Posterior vena cava (tissue), 2 donors: ENCODE data around the gene PALB2. TPM values are rescaled to one million over a fixed set of nuclear protein-coding genes. Genes with fewer than 3 reads are reported as not detected.
A peak's percentile ranks its signal among the peaks of the same experiment; 100 is the strongest.
"Not testable (repeated sequence)": the region's sequence is repeated elsewhere in the genome, so short reads cannot be mapped to it uniquely, and the experiment has no call there.

Source experiments
- DNase-seq: peaks from one replicate; pipeline ENCODE4 v3.0.0-alpha.2; 2020; ENCODE audit warnings: low spot score
- intact Hi-C, 2 donors: fragments of 100-400 bp; cut with DNase I; formaldehyde crosslinking; loops; one replicate each; pipeline versions ENCODE4 v1.14.1 to v1.14.2; 2022 to 2023
- total RNA-seq, 2 donors: library from RNA; stranded (reverse); fragmentation: NEBNext Ultra II Directional; extraction: Animal tissue kit (Norgen Biotek cat#: 25700); gene quantifications; one replicate each; pipeline ENCODE4 v1.2.1, GENCODE V29; 2021
- donor health status: DM: yes; HTN: yes; CAD: no.
- donor health status: DM: yes; HTN: yes; CAD: no.

Gene PALB2
- total RNA-seq, 2 donors from 2014 or later = 7.7 to 10.2 TPM

GRCh38 chr16:23590181-23590580 is 50.9 kb downstream of the PALB2 start:
- peak; percentile 23 for DNase-seq
- intact Hi-C loops = no loop called here

GRCh38 chr16:23587726-23588125 is 53.4 kb downstream of the PALB2 start:
- intact Hi-C loops = no loop called here
- DNase-seq = peak; percentile 34

- intact Hi-C loops = no loop called here
- no peak for DNase-seq
Observed at GRCh38 chr16:23584186-23585076, 56.7 kb downstream of the PALB2 start.

- DNase-seq, intact Hi-C loops: not testable (repeated sequence)
Observed at GRCh38 chr16:23583271-23583670, 57.8 kb downstream of the PALB2 start.

- DNase-seq = no peak
- intact Hi-C loops = no loop called here
Observed at GRCh38 chr16:23581764-23582163, 59.3 kb downstream of the PALB2 start.

GRCh38 chr16:23580391-23580790 is 60.7 kb downstream of the PALB2 start:
- no peak for DNase-seq
- intact Hi-C loops = no loop called here

GRCh38 chr16:23579371-23579770 is 61.7 kb downstream of the PALB2 start:
- DNase-seq = no peak
- intact Hi-C loops = no loop called here

GRCh38 chr16:23578101-23578830 is 62.8 kb downstream of the PALB2 start:
- intact Hi-C loops = no loop called here
- no peak for DNase-seq

GRCh38 chr16:23577493-23577892 is 63.6 kb downstream of the PALB2 start:
- intact Hi-C loops = no loop called here
- DNase-seq = no peak

- intact Hi-C loops = no loop called here
Observed at GRCh38 chr16:23575834-23576233, 65.3 kb downstream of the PALB2 start.

GRCh38 chr16:23573817-23574216 is 67.3 kb downstream of the PALB2 start:
- DNase-seq = peak; percentile 22
- intact Hi-C loops = no loop called here

More at GRCh38 chr16:23575834-23576233, 65.3 kb downstream of the PALB2 start:
- DNase-seq = no peak

GRCh38 chr16:23572394-23572793 is 68.7 kb downstream of the PALB2 start:
- no peak for DNase-seq

GRCh38 chr16:23571895-23572294 is 69.2 kb downstream of the PALB2 start:
- intact Hi-C loops = no loop called here
- DNase-seq = no peak

More at GRCh38 chr16:23572394-23572793, 68.7 kb downstream of the PALB2 start:
- intact Hi-C loops = no loop called here

- intact Hi-C loops = no loop called here
- DNase-seq = no peak
Observed at GRCh38 chr16:23570992-23571632, 70.0 kb downstream of the PALB2 start.

- no peak for DNase-seq
- intact Hi-C loops = no loop called here
Observed at GRCh38 chr16:23567602-23568001, 73.5 kb downstream of the PALB2 start.

- intact Hi-C loops = no loop called here
- DNase-seq = no peak
Observed at GRCh38 chr16:23566724-23567123, 74.4 kb downstream of the PALB2 start.

- intact Hi-C loops = no loop called here
- DNase-seq = peak; percentile 84
Observed at GRCh38 chr16:23564575-23565363, 76.3 kb downstream of the PALB2 start.

GRCh38 chr16:23563186-23563585 is 77.9 kb downstream of the PALB2 start:
- intact Hi-C loops = no loop called here
- DNase-seq = no peak

- DNase-seq = no peak
- intact Hi-C loops = no loop called here
Observed at GRCh38 chr16:23562505-23562904, 78.6 kb downstream of the PALB2 start.
